Measurements from ENCODE around the gene ACE2.

GRCh38 chrX:15567886-15568616 is 32.7 kb downstream of the ACE2 start:
- TF ChIP-seq CTCF (IDR thresholded peaks at IDR 0.05; ENCODE audit: control extremely low read depth in 1 of 3, insufficient read depth in 1 of 3, low read depth in 1 of 3, low read length in 3 of 3) (peak in 2 of 3 experiments; percentile 9 to 12; a peak in 2 of 4 replicates), EZH2 (IDR thresholded peaks at IDR 0.05; ENCODE audit: low read depth, low read length, severe bottlenecking) (no peak), GABPA (IDR thresholded peaks at IDR 0.05; ENCODE audit: borderline replicate concordance, insufficient read depth, low read length) (no peak), GTF2F1 (IDR thresholded peaks at IDR 0.05; ENCODE audit: borderline replicate concordance, low read depth, low read length) (no peak), SRF (IDR thresholded peaks at IDR 0.05; ENCODE audit: low read depth, low read length) (no peak), RXRA (IDR thresholded peaks at IDR 0.05; ENCODE audit: insufficient read depth, low read depth, low read length) (no peak), KDM1A (IDR thresholded peaks at IDR 0.05; ENCODE audit: borderline replicate concordance, low read length) (no peak), EP300 (IDR thresholded peaks at IDR 0.05; ENCODE audit: borderline replicate concordance in 1 of 2, low read depth in 2 of 2, low read length in 2 of 2) (no peak), ZNF274 (IDR thresholded peaks at IDR 0.05; ENCODE audit: borderline replicate concordance, extremely low read depth, low read length) (no peak), CHD2 (IDR thresholded peaks at IDR 0.05; ENCODE audit: low read length) (no peak), ASH2L (IDR thresholded peaks at IDR 0.05; ENCODE audit: low read length) (no peak), RAD21 (IDR thresholded peaks at IDR 0.05 in 1 of 2, conservative IDR thresholded peaks at IDR 0.05 in 1 of 2; ENCODE audit: low read depth in 2 of 2, low read length in 2 of 2) (peak; percentile 37 to 57), MAX (IDR thresholded peaks at IDR 0.05) (no peak), BRCA1 (IDR thresholded peaks at IDR 0.05; ENCODE audit: low read depth, low read length) (no peak)
